ENCODE results near the gene MYBPC3. TPM values are rescaled to one million over a fixed set of nuclear protein-coding genes. Genes with fewer than 3 reads are reported as not detected.

Gene MYBPC3
- total RNA-seq, 4 donors from 2014 or later = not detected

GRCh38 chr11:47332303-47332711 is 20.2 kb downstream of the MYBPC3 start:
- no peak for DNase-seq
- intact Hi-C loops (cut with DNase I; ENCODE audit: low total_unique reads) (no loop called here), in situ Hi-C loops (cut with MboI; ENCODE audit: low pct_ligation_motif_present in 1 of 4, low pct_unique_long_range_greater_than_20kb in 1 of 4, low sequenced_read_pairs in 3 of 4) (no loop called here)
- 55 to 80% methylated on average over 4 to 11 of the region's 13 CpGs for WGBS, 2 donors (ENCODE audit: low coverage in 1 of 2)
- Histone ChIP-seq H3K4me3 (no peak overlapping the region), H3K27me3 (no peaks in the 10 kb centered on the region), H3K27ac (peak overlapping the region in 3 of 4 donors; percentile 46 to 69 (median 58)), H3K4me1 (peaks cover 0 to 20% (median 12%) of the 10 kb centered on the region in 4 donors), H3K9me3 (no peaks in the 10 kb centered on the region), H3K36me3 (peaks cover 0 to 18% (median 2%) of the 10 kb centered on the region in 4 donors)
- no peak for TF ChIP-seq CTCF (IDR thresholded peaks at IDR 0.05)
- no peak for TF ChIP-seq EP300 (IDR thresholded peaks at IDR 0.05; ENCODE audit: low read depth)
- no peak for TF ChIP-seq POLR2A (IDR thresholded peaks at IDR 0.05)

- no peaks in the 10 kb centered on the region for H3K9me3 ChIP-seq
- H3K36me3 ChIP-seq = peaks cover 0 to 24% (median 5%) of the 10 kb centered on the region in 4 donors
- TF ChIP-seq POLR2AphosphoS5 (IDR thresholded peaks at IDR 0.05) = no peak
- TF ChIP-seq POLR2A (IDR thresholded peaks at IDR 0.05) = no peak
- TF ChIP-seq EP300 (IDR thresholded peaks at IDR 0.05; ENCODE audit: low read depth) = no peak
- TF ChIP-seq CTCF (IDR thresholded peaks at IDR 0.05) = no peak
- H3K27me3 ChIP-seq = no peaks in the 10 kb centered on the region
- in situ Hi-C loops (cut with MboI; ENCODE audit: low pct_ligation_motif_present in 1 of 4, low pct_unique_long_range_greater_than_20kb in 1 of 4, low sequenced_read_pairs in 3 of 4) (no loop called here), intact Hi-C loops (cut with DNase I; ENCODE audit: low total_unique reads) (no loop called here)
- peaks cover 0 to 20% (median 12%) of the 10 kb centered on the region in 4 donors for H3K4me1 ChIP-seq
- DNase-seq = peak; percentile 69
- 56% methylated on average over 20 of the region's 21 CpGs; no CpG with 5 or more reads in 1 of the 2 donors for WGBS, 2 donors (ENCODE audit: low coverage in 1 of 2)
- peak overlapping the region; percentile 30 to 69 (median 52) for H3K27ac ChIP-seq
- H3K4me3 ChIP-seq = no peak overlapping the region
Measured at GRCh38 chr11:47331454-47332302, 20.8 kb downstream of the MYBPC3 start.

- intact Hi-C loops (cut with DNase I; ENCODE audit: low total_unique reads) = no loop called here
- in situ Hi-C loops (cut with MboI; ENCODE audit: low pct_ligation_motif_present in 1 of 4, low pct_unique_long_range_greater_than_20kb in 1 of 4, low sequenced_read_pairs in 3 of 4) = no loop called here
Measured at GRCh38 chr11:47329987-47330931, 22.2 kb downstream of the MYBPC3 start.

More at GRCh38 chr11:47329987-47330931, 22.2 kb downstream of the MYBPC3 start:
- no peak for TF ChIP-seq CTCF (IDR thresholded peaks at IDR 0.05)
- H3K27me3 ChIP-seq = no peaks in the 10 kb centered on the region
- H3K4me3 ChIP-seq = no peak overlapping the region
- H3K27ac ChIP-seq = peak overlapping the region in 1 of 4 donors; percentile 69
- WGBS, 2 donors (ENCODE audit: low coverage in 1 of 2) = 71% methylated on average over 13 of the region's 16 CpGs; no CpG with 5 or more reads in 1 of the 2 donors
- H3K36me3 ChIP-seq = peaks cover 0 to 36% (median 6%) of the 10 kb centered on the region in 4 donors
- no peak for DNase-seq
- no peaks in the 10 kb centered on the region for H3K9me3 ChIP-seq
- H3K4me1 ChIP-seq = peaks cover 0 to 20% (median 12%) of the 10 kb centered on the region in 4 donors
